ENCODE results near the gene SOX12. TPM values are rescaled to one million over a fixed set of nuclear protein-coding genes. Genes with fewer than 3 reads are reported as not detected.

The SOX12 gene
- total RNA-seq, 1 experiment from 2014 or later = 12.7 TPM

DNA sequence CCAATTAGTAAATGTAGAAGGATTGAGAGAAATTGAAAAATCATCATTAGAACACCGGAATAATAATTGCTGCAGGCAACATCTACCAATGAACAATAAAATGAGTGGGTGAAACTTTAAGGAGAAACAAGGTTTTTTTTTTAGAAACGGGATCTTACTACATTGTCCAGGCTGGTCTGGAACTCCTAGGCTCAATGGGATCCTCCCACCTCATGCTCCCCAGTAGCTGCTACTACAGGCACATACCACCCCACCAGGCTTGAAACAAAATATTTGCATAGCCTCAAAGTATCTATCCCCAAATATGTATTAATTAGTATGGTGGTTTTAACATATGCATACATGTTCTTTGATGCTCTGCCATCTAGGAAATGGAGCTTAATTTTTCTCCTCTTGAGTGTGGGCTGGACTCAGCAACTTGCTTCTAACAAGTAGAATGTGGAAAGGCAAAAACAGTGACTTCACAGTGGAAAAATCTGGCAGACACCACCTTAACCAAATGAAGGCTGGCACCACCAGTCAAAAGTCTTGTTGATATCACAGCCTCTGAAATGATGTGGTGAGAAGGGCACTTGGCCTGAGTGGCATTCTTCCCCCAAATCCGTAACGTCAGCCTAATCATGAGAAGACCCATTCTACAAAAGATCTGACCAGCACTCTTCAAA lies 33.7 kb downstream of the SOX12 start:
- H3K4me3 ChIP-seq = no peak overlapping the region
- no peaks in the 10 kb centered on the region for H3K9me3 ChIP-seq (replicated peaks)
- H3K27me3 ChIP-seq = no peaks in the 10 kb centered on the region
- no peak for DNase-seq
- H3K4me1 ChIP-seq = no peaks in the 10 kb centered on the region
- H3K36me3 ChIP-seq = no peaks in the 10 kb centered on the region
- H3K27ac ChIP-seq = no peak overlapping the region

DNA sequence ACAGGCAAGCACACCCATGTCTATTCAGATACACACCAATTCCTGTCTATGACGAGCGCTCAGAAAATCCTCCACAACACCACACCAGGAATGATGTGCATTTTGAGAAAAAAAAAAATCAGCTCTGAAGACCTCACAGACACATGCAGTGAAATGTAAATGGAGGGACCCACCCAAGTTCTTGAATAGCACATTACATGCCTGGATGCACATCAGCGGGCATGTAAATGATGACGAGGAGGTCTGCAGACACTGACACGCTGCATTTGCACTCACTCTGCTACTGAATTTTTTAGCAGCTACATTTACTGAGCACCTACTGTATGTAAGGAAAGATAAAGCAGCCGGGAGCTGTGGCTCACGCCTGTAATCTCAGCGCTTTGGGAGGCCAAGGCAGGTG lies 36.2 kb downstream of the SOX12 start:
- no peaks in the 10 kb centered on the region for H3K27me3 ChIP-seq
- DNase-seq = no peak
- no peak overlapping the region for H3K27ac ChIP-seq
- no peaks in the 10 kb centered on the region for H3K4me1 ChIP-seq
- no peaks in the 10 kb centered on the region for H3K9me3 ChIP-seq (replicated peaks)
- H3K36me3 ChIP-seq = no peaks in the 10 kb centered on the region
- H3K4me3 ChIP-seq = no peak overlapping the region

DNA sequence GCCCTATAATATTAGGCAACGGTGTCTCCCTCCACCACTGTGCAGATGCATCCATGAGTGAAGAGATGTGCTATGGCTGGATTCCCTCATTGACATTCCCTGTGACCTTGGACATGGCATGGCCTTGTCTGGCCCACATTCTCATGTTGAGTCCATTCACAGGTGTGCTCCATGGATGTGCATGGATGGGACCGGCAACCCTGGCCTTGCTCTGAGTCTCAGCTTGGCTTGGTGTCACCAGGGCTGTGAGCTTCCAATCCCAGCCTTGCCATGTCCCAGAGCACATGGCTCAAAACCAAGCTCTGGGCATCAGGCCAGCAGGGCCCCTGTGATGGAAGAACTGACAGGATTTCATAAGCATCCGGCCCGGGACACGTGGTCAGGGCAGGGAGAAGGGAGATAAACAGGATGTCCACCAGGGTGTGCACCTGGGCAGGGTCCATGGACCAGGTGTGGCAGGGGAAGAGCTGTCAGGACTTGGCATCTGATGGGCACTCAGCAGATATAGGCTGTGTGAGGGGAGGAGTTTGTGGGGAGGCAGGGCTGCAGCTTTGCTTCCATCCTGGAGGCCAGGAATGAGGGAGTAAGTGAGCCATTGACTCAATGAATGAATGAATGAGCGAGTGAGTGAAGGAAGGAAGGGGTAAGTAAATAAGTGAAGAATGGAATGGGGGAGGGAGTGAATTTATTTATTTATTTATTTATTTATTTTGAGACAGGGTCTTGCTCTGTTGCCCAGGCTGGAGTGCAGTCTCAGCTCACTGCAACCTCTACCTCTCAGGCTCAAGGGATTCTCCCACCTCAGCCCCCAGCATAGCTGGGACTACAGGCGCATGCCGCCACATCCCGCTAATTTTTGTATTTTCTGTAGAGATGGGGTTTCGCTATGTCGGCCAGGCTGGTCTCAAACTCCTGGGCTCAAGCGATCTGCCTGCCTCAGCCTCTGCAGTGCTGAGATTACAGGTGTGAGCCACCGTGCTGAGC lies 37.2 kb downstream of the SOX12 start:
- H3K27me3 ChIP-seq = no peaks in the 10 kb centered on the region
- no peaks in the 10 kb centered on the region for H3K9me3 ChIP-seq (replicated peaks)
- DNase-seq = peak; percentile 69 to 70
- no peaks in the 10 kb centered on the region for H3K4me1 ChIP-seq
- no peak overlapping the region for H3K27ac ChIP-seq
- no peak overlapping the region for H3K4me3 ChIP-seq
- no peaks in the 10 kb centered on the region for H3K36me3 ChIP-seq

DNA sequence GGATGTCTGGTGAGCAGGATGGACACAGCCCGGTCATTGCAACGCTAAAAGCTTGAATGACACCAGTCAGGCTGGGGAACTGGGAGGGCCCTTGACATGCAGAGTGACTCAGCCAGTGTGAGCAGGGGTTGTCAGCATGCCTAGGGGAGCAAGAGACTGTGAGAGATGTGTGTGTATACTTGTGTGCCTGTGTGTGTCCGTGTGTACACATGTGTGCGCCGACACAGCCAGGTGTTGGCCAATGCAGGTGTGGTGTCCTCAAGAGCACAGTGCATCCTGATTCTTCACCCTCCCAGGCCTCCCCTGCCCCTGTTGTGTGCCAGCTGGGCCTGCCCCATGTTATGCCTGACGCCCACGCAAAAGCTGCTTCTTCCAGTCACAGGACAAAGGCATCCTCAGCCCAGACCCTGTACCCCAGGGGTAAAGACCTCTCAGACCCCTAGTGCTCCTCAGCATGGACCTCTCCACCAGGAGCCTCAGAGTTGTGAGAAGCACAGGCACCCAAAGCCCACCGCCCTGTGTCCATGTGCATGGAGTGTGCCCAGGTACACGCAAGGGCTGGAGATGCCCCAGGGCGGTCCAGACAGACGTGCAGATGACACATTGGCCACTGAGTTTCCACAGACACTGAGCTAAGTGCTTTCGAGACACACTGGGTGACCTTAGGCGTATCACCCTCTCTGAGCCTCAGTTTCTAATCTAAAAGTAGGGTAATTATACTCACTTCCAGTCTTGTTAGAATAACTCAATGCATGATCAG lies 38.1 kb downstream of the SOX12 start:
- no peak for DNase-seq
- H3K36me3 ChIP-seq = no peaks in the 10 kb centered on the region
- H3K4me3 ChIP-seq = no peak overlapping the region
- no peak overlapping the region for H3K27ac ChIP-seq
- no peaks in the 10 kb centered on the region for H3K4me1 ChIP-seq
- H3K27me3 ChIP-seq = no peaks in the 10 kb centered on the region
- no peaks in the 10 kb centered on the region for H3K9me3 ChIP-seq (replicated peaks)

DNA sequence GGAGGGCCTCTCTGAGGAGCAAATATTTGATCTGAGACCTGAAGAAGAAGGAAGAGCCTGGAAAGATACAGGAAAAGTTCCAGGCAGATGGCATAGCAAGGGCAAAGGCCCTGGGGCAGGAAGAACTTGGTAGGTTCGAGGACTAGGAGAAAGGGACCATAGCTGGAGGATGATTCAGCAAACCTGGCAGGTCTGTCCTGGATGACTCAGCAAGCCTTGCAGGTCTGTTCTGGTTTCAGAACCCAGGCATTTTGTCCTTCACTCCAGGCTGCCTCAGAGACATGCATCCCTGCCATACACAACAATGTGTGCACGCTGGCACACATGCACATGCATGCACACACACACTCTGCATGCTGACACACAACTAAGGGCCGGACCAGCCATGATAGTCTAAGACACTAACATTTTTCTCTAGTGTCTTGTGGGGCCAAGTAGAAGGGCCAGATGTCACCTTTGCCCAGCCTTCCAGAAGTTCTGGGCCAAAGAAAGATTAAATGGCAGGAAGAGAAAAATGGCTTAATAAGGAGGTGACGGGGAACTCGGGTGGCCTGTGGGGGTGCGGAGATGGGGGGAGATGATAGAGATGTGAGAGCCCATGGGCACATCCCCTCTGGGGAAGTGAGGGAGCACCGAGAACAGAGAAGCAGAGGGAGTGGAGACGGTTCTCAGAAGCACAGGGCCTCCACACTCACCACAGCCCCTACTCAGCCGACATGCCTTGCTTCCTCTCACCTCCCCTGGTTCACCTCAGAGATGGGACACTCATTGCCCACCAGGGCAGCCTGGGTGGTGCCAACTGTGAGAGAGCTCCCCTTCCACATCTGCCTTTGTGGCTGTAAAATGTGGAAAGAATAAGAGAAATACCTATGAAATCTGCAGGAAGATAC lies 39.8 kb downstream of the SOX12 start:
- Histone ChIP-seq H3K36me3 (no peaks in the 10 kb centered on the region), H3K4me3 (no peak overlapping the region), H3K4me1 (no peaks in the 10 kb centered on the region), H3K27me3 (no peaks in the 10 kb centered on the region), H3K27ac (no peak overlapping the region), H3K9me3 (replicated peaks) (no peaks in the 10 kb centered on the region)
- no peak for DNase-seq

DNA sequence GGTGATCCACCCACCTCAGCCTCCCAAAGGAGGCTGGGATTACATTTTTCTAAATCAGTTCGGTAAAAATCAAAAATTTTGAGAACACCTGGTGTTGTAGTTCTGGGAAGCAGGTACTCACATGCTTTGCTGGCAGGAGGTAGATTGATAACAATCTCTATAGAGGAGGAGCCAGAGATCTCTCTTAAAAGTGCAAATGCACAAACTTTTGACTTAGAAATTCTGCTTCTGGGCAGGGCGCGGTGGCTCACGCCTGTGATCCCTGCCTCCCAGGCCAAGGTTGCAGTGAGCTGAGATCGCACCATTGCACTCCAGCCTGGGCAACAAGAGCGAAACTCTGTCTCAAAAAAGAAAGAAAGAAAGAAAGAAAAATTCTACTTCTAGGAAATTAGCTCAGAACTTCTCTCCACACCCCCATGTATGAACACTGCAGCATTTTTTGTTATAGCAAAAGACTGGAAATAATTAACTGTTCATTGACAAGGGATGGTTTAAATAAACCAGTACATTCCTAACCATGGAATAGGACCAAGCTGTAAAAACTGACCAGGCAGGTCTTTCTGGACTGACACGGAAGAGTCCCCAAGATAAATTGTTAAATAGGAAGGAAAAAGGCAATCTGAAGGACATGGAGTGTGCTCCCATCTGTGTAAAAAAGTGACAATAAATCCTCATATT lies 40.8 kb downstream of the SOX12 start:
- DNase-seq = no peak
- Histone ChIP-seq H3K27me3 (no peaks in the 10 kb centered on the region), H3K4me3 (no peak overlapping the region), H3K36me3 (no peaks in the 10 kb centered on the region), H3K27ac (no peak overlapping the region), H3K4me1 (no peaks in the 10 kb centered on the region), H3K9me3 (replicated peaks) (no peaks in the 10 kb centered on the region)

- H3K36me3 ChIP-seq = no peaks in the 10 kb centered on the region
- H3K9me3 ChIP-seq (replicated peaks) = no peaks in the 10 kb centered on the region
- H3K27ac ChIP-seq = no peak overlapping the region
- DNase-seq = no peak
- H3K4me3 ChIP-seq = no peak overlapping the region
- no peaks in the 10 kb centered on the region for H3K27me3 ChIP-seq
- H3K4me1 ChIP-seq = no peaks in the 10 kb centered on the region
These were observed 41.5 kb downstream of the SOX12 start for GRCh38 chr20:366719-367485.

DNA sequence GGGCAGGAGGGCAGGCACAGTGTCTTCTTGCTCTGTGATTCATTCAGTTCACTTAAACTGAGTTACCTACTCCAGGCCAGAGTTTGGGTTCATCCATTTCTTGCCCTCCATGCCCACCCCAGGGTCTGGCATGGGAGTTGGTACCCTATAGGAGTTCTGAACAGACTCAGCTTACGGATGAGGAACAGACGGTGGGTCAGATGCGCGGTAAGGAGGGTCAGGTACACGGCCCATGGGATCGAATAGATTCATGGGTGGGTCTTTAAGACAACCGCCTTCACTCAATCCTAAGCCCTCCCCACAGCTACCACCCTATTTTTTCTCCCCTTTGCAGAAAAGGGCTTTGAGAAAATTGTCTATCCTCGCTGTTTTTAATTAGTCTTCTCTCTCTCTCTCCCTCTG lies 42.1 kb downstream of the SOX12 start:
- no peaks in the 10 kb centered on the region for H3K36me3 ChIP-seq
- no peaks in the 10 kb centered on the region for H3K27me3 ChIP-seq
- no peak for DNase-seq
- H3K9me3 ChIP-seq (replicated peaks) = no peaks in the 10 kb centered on the region
- H3K4me3 ChIP-seq = no peak overlapping the region
- H3K27ac ChIP-seq = no peak overlapping the region
- H3K4me1 ChIP-seq = no peaks in the 10 kb centered on the region

DNA sequence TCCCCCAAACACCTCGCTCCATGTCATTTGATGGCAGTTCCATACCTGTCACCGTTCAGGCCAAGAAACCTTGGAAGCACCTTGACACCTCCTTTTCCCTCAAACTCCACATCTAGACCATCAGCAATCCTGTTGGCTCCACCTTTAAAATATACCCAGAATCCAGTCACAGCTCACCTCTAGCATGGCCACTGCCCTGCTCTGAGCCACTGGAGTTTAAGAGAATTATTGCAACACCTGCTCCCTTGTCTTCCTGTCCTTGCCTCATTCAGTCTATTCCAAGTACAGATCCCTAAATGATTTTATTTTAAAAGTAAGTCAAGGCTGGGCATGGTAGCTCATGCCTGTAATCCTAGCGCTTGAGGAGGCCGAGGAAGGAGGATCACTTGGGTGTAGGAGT lies 43.6 kb downstream of the SOX12 start:
- H3K27ac ChIP-seq = no peak overlapping the region
- no peaks in the 10 kb centered on the region for H3K4me1 ChIP-seq
- no peaks in the 10 kb centered on the region for H3K36me3 ChIP-seq
- DNase-seq = no peak
- no peaks in the 10 kb centered on the region for H3K9me3 ChIP-seq (replicated peaks)
- H3K27me3 ChIP-seq = no peaks in the 10 kb centered on the region
- no peak overlapping the region for H3K4me3 ChIP-seq

DNA sequence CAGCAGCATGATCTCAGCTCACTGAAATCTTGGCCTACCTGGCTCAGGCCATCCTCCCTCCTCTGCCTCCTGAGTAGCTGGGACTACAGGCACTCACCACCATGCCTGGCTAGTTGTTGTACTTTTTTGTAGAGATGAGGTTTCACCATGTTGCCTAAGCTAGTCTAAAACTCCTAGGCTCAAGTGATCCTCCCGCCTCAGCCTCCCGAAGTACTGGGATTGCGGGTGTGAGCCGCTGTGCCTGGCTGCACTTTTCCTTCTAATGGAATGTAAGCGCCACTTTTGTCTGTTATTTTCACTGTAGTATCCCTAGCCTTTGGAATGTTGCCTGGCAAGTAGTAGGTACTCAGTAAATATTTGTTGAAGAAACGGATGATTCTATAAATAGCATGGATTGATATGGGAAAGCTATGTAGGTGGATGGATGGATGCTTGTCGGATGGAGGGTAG lies 44.8 kb downstream of the SOX12 start:
- Histone ChIP-seq H3K27me3 (no peaks in the 10 kb centered on the region), H3K4me3 (no peak overlapping the region), H3K36me3 (no peaks in the 10 kb centered on the region), H3K27ac (no peak overlapping the region), H3K9me3 (replicated peaks) (no peaks in the 10 kb centered on the region), H3K4me1 (no peaks in the 10 kb centered on the region)
- no peak for DNase-seq

- no peak for DNase-seq
- H3K9me3 ChIP-seq (replicated peaks) = no peaks in the 10 kb centered on the region
- H3K27me3 ChIP-seq = no peaks in the 10 kb centered on the region
- H3K36me3 ChIP-seq = no peaks in the 10 kb centered on the region
- no peak overlapping the region for H3K4me3 ChIP-seq
- H3K27ac ChIP-seq = no peak overlapping the region
- no peaks in the 10 kb centered on the region for H3K4me1 ChIP-seq
These were observed 45.8 kb downstream of the SOX12 start for GRCh38 chr20:370977-371754.

DNA sequence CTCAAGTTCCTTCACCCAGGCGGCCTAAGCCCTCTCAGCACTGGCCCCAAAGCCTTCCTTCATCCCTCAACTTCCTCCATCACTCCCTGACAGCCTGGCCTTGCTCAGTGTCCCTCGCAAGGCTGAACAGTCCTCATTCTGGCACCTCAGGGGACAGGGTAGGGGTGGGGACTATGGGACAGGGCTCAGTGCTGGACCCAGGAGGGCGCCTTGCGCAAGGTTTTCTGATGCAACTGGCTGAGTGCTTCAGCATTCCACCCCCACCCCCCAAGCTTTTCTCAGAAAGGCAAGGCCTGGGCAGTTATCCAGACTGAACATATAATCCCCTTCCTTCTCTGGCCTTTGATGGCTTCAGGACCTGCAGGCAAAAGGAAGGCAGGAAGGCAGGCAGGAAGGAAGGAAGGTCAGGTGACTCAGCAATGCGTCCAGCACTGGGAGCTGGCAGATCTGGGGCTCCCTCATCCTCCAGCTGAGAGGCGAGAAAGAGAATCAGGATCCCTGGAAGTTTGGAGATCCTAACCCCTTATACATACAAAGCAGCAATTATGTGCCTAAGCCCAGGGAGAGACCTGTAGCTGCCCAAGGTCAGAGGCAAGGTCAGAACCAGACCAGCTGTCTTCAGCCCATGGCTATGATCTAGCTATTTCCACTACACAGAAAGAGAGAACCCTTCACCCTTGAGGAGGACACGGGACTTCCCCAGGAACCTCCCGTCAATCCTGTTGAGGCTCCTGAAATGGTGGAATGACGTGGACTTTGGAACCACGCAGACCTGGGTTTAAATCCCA lies 46.6 kb downstream of the SOX12 start:
- H3K4me1 ChIP-seq = no peaks in the 10 kb centered on the region
- no peaks in the 10 kb centered on the region for H3K36me3 ChIP-seq
- no peaks in the 10 kb centered on the region for H3K27me3 ChIP-seq
- H3K9me3 ChIP-seq (replicated peaks) = no peaks in the 10 kb centered on the region
- no peak overlapping the region for H3K27ac ChIP-seq
- peak; percentile 13 to 32 for DNase-seq
- H3K4me3 ChIP-seq = no peak overlapping the region

All from SJCRH30 (cell line).